ENCODE data around the gene SLC50A1. TPM values are rescaled to one million over a fixed set of nuclear protein-coding genes. Genes with fewer than 3 reads are reported as not detected.
A peak's percentile ranks its signal among the peaks of the same experiment; 100 is the strongest.

Gene SLC50A1
- total RNA-seq, 1 donor from 2014 or later: 37.7 TPM

- DNase-seq (ENCODE audit: low read depth): no peak
- no peak for TF ChIP-seq CTCF (conservative IDR thresholded peaks at IDR 0.05; ENCODE audit: low read depth, low read length)
- H3K4me3 ChIP-seq (ENCODE audit: low read depth, low read length): peak overlapping the region; percentile 87
Observed at GRCh38 chr1:155134322-155134721, 1.3 kb upstream of the SLC50A1 start.

- H3K4me3 ChIP-seq (ENCODE audit: low read depth, low read length): peak overlapping the region; percentile 87
- TF ChIP-seq CTCF (conservative IDR thresholded peaks at IDR 0.05; ENCODE audit: low read depth, low read length): no peak
- peak; percentile 87 for DNase-seq (ENCODE audit: low read depth)
Observed at GRCh38 chr1:155134880-155135414, 705 bp upstream of the SLC50A1 start.

- no peak for TF ChIP-seq CTCF (conservative IDR thresholded peaks at IDR 0.05; ENCODE audit: low read depth, low read length)
- no peak for DNase-seq (ENCODE audit: low read depth)
- H3K4me3 ChIP-seq (ENCODE audit: low read depth, low read length): peak overlapping the region; percentile 87
Observed at GRCh38 chr1:155136748-155137147, 1.1 kb downstream of the SLC50A1 start.

- no peak for DNase-seq (ENCODE audit: low read depth)
- TF ChIP-seq CTCF (conservative IDR thresholded peaks at IDR 0.05; ENCODE audit: low read depth, low read length): no peak
- H3K4me3 ChIP-seq (ENCODE audit: low read depth, low read length): peak overlapping the region; percentile 87
Observed at GRCh38 chr1:155137154-155137949, 1.7 kb downstream of the SLC50A1 start.

GRCh38 chr1:155139895-155140629 is 4.4 kb downstream of the SLC50A1 start, which contains the start of gene DPM3:
Gene DPM3, minus strand, starts transcription at chr1:155140531. Its CDS starts 291 bp downstream, at chr1:155140240.
- H3K4me3 ChIP-seq (ENCODE audit: low read depth, low read length): peak within 1 kb of the TSS; percentile 91
- no peak for TF ChIP-seq CTCF (conservative IDR thresholded peaks at IDR 0.05; ENCODE audit: low read depth, low read length)
- DNase-seq (ENCODE audit: low read depth): no peak

GRCh38 chr1:155140630-155140953 is 4.9 kb downstream of the SLC50A1 start:
- peak overlapping the region; percentile 91 for H3K4me3 ChIP-seq (ENCODE audit: low read depth, low read length)
- no peak for DNase-seq (ENCODE audit: low read depth)
- no peak for TF ChIP-seq CTCF (conservative IDR thresholded peaks at IDR 0.05; ENCODE audit: low read depth, low read length)
